Measurements from ENCODE around the gene DEFB124. TPM values are rescaled to one million over a fixed set of nuclear protein-coding genes. Genes with fewer than 3 reads are reported as not detected.

DEFB124 gene
- total and polyA plus RNA-seq, 7 experiments from 2014 or later: not detected

DNA sequence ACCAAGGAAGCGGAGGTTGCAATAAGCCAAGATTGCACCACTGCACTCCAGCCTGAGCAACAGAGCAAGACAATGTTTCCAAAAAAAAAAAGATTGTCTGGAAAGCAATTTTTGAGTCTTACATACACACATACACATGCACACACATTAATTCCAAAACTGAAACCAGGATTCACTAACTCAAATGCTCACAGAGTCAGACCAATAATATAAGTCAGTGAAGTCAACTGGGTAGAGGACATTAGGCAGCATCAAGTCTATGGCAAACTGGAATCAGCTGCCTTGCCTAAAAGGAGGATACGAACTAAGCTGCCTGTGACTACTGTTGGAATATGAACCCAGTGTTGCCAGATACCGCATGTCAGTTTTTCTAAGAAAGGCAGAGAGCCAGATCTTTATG, 15.8 kb upstream of the DEFB124 start:
- intact Hi-C loops (cut with micrococcal nuclease): no loop called here
- H3K9me3 ChIP-seq (ENCODE audit: control insufficient read depth in 2 of 3, low read length in 3 of 3): no peaks in the 10 kb centered on the region
- H3K4me3 Mint-ChIP-seq: no peak overlapping the region
- H3K27ac ChIP-seq (ENCODE audit: low read depth, low read length): no peak overlapping the region
- H3K4me1 Mint-ChIP-seq: peaks cover 0 to 4% (median 0%) of the 10 kb centered on the region in 7 donors
- no peaks in the 10 kb centered on the region for H3K9me3 Mint-ChIP-seq
- H3K4me3 ChIP-seq (ENCODE audit: low read length): no peak overlapping the region
- DNase-seq: no peak
- ChIA-PET CTCF (interaction anchor here (1.0 to 2.7 kb wide), 3 partner anchors 10 to 13 kb away, joined by 3 to 8 read pairs (median 5); no protein-coding TSS in a partner anchor), POLR2A (interaction anchor here (0.7 kb wide), 1 partner anchor 148 kb away, joined by 3 read pairs; no protein-coding TSS in a partner anchor)
- no peaks in the 10 kb centered on the region for H3K4me1 ChIP-seq (ENCODE audit: control insufficient read depth in 2 of 2, insufficient read depth in 2 of 2, low read length in 2 of 2)
- no peak for ATAC-seq
- peaks cover 9 to 30% (median 18%) of the 10 kb centered on the region in 5 donors for H3K27me3 Mint-ChIP-seq
- H3K36me3 ChIP-seq (ENCODE audit: control insufficient read depth in 2 of 3, insufficient read depth in 3 of 3, low read length in 3 of 3): no peaks in the 10 kb centered on the region
- no peak overlapping the region for H3K27ac Mint-ChIP-seq
- H3K36me3 Mint-ChIP-seq: no peaks in the 10 kb centered on the region
- peaks cover 0 to 3% of the 10 kb centered on the region in 2 donors for H3K27me3 ChIP-seq (ENCODE audit: control insufficient read depth in 2 of 2, insufficient read depth in 2 of 2, low read length in 2 of 2)

DNA sequence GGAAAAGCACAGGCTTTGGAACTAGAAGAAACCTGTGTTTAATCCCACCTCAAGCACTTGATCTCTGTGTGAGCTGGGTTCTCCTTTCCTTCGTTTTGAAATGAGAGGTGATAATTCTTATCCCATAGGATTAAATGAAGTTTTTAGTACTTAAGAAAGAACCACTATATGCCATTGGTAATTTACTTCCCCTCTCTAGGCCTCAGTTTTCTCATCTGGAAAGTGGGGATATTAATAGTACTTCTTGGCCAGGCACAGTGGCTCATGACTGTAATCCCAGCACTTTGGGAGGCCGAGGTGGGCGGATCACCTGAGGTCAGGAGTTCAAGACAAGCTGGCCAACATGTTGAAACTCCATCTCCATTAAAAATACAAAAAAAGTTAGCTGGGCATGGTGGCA, 14.2 kb upstream of the DEFB124 start:
- peaks cover 0 to 3% (median 0%) of the 10 kb centered on the region in 11 donors for H3K9me3 Mint-ChIP-seq
- no peak for ATAC-seq
- intact Hi-C loops (cut with micrococcal nuclease): no loop called here
- no peaks in the 10 kb centered on the region for H3K9me3 ChIP-seq (ENCODE audit: control insufficient read depth in 2 of 3, low read length in 3 of 3)
- no peaks in the 10 kb centered on the region for H3K36me3 ChIP-seq (ENCODE audit: control insufficient read depth in 2 of 3, insufficient read depth in 3 of 3, low read length in 3 of 3)
- no peak for DNase-seq
- H3K4me3 Mint-ChIP-seq: no peak overlapping the region
- H3K27ac ChIP-seq (ENCODE audit: low read depth, low read length): no peak overlapping the region
- H3K4me3 ChIP-seq (ENCODE audit: low read length): no peak overlapping the region
- peaks cover 0 to 6% (median 0%) of the 10 kb centered on the region in 5 donors for H3K36me3 Mint-ChIP-seq
- H3K4me1 Mint-ChIP-seq: peaks cover 0 to 10% (median 0%) of the 10 kb centered on the region in 7 donors
- ChIA-PET CTCF (interaction anchor here (2.7 kb wide), 1 partner anchor 14 kb away, joined by 8 read pairs; no protein-coding TSS in a partner anchor), POLR2A (no interaction called here)
- H3K27me3 Mint-ChIP-seq: peaks cover 14 to 34% (median 24%) of the 10 kb centered on the region in 5 donors
- no peaks in the 10 kb centered on the region for H3K4me1 ChIP-seq (ENCODE audit: control insufficient read depth in 2 of 2, insufficient read depth in 2 of 2, low read length in 2 of 2)
- no peak overlapping the region for H3K27ac Mint-ChIP-seq
- peaks cover 0 to 3% of the 10 kb centered on the region in 2 donors for H3K27me3 ChIP-seq (ENCODE audit: control insufficient read depth in 2 of 2, insufficient read depth in 2 of 2, low read length in 2 of 2)

DNA sequence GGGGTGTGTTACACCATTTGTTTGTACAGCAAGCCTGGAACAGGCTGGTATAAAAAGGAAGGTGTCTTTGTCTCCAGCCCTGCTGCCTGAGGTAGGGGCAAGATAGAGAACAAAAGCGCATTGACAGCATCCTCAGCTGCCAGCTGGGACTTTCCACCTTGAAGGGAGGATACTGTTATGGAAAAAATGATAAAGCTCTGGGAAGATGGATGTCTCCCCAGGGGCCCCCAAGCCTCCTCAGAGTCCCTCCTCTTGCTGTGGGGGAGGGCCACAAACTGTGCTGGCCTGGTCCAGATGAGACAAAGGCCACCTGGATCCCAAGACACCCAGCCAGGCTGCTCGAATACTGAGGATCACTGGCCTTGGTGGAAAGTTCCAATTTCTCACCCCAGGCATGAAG, 13.2 kb upstream of the DEFB124 start:
- ChIA-PET CTCF (interaction anchor here (2.7 kb wide), 1 partner anchor 15 kb away, joined by 8 read pairs; no protein-coding TSS in a partner anchor), POLR2A (no interaction called here)
- H3K9me3 ChIP-seq (ENCODE audit: control insufficient read depth in 2 of 3, low read length in 3 of 3): no peaks in the 10 kb centered on the region
- no peak overlapping the region for H3K4me3 ChIP-seq (ENCODE audit: low read length)
- DNase-seq (no peak), ATAC-seq (no peak)
- H3K4me1 ChIP-seq (ENCODE audit: control insufficient read depth in 2 of 2, insufficient read depth in 2 of 2, low read length in 2 of 2): no peaks in the 10 kb centered on the region
- H3K4me1 Mint-ChIP-seq: peaks cover 0 to 14% (median 0%) of the 10 kb centered on the region in 7 donors
- no peak overlapping the region for H3K27ac ChIP-seq (ENCODE audit: low read depth, low read length)
- H3K27me3 ChIP-seq (ENCODE audit: control insufficient read depth in 2 of 2, insufficient read depth in 2 of 2, low read length in 2 of 2): peaks cover 0 to 3% of the 10 kb centered on the region in 2 donors
- H3K27ac Mint-ChIP-seq: no peak overlapping the region
- peaks cover 0 to 3% (median 0%) of the 10 kb centered on the region in 11 donors for H3K9me3 Mint-ChIP-seq
- H3K36me3 Mint-ChIP-seq: peaks cover 0 to 6% (median 0%) of the 10 kb centered on the region in 5 donors
- H3K27me3 Mint-ChIP-seq: peaks cover 14 to 30% (median 21%) of the 10 kb centered on the region in 5 donors
- H3K36me3 ChIP-seq (ENCODE audit: control insufficient read depth in 2 of 3, insufficient read depth in 3 of 3, low read length in 3 of 3): no peaks in the 10 kb centered on the region
- intact Hi-C loops (cut with micrococcal nuclease): no loop called here
- H3K4me3 Mint-ChIP-seq: no peak overlapping the region

DNA sequence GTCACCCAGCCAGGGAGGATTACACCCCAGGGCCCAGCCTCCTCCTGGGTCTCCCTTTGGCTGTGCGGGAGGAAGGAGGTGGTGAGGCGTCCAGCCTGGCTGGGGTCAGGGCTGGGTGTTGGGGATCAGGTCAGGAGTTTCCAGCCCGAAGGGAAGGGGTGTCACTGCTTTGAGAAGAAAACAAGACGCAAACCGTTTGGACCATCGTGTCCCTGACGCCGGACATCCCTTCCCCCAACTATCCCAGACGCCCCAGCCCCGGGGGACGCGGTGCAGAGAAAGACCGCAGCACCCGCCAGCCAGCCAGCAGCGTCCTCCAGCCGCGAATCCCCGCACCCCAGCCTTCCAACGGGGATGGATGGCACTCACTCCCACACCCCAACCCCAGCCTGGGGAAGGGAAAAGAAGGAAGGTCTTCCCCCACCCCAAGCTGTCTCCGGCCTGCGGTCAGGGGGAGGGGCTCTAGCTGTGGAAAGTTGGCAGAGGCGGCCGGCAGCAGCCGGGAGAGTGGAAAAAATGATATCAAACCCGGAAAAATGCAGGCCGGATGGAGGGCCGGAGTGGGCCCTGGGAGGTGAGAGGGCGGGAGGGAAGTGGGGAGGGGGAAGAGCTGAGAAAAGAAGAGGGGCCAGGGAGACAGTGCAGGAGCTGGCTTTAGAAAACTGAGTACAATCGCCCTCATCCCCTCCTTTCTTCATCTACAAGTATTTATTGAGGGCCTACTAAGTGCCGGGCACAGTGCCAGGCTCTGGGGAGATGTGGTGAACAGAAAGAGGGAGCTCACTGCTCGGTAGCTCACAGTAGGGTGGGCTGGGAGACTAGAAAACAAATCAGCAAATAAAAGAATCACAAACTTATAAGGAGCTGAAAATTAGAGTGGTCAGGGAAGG, 10.8 kb upstream of the DEFB124 start:
- Histone ChIP-seq H3K4me3 (ENCODE audit: low read length) (no peak overlapping the region), H3K27me3 (ENCODE audit: control insufficient read depth in 2 of 2, insufficient read depth in 2 of 2, low read length in 2 of 2) (peaks cover 0 to 3% of the 10 kb centered on the region in 2 donors), H3K4me1 (ENCODE audit: control insufficient read depth in 2 of 2, insufficient read depth in 2 of 2, low read length in 2 of 2) (no peaks in the 10 kb centered on the region), H3K27ac (ENCODE audit: low read depth, low read length) (no peak overlapping the region), H3K9me3 (ENCODE audit: control insufficient read depth in 2 of 3, low read length in 3 of 3) (no peaks in the 10 kb centered on the region), H3K36me3 (ENCODE audit: control insufficient read depth in 2 of 3, insufficient read depth in 3 of 3, low read length in 3 of 3) (no peaks in the 10 kb centered on the region)
- Mint-ChIP-seq H3K9me3 (peaks cover 0 to 3% (median 0%) of the 10 kb centered on the region in 11 donors), H3K27me3 (peaks cover 23 to 39% (median 27%) of the 10 kb centered on the region in 5 donors), H3K4me1 (peaks cover 0 to 14% (median 0%) of the 10 kb centered on the region in 7 donors), H3K4me3 (no peak overlapping the region), H3K36me3 (peaks cover 0 to 6% (median 0%) of the 10 kb centered on the region in 5 donors), H3K27ac (no peak overlapping the region)
- DNase-seq: no peak
- POLR2A ChIA-PET: no interaction called here
- ATAC-seq: no peak
- intact Hi-C loops (cut with micrococcal nuclease): no loop called here
- CTCF ChIA-PET: no interaction called here

DNA sequence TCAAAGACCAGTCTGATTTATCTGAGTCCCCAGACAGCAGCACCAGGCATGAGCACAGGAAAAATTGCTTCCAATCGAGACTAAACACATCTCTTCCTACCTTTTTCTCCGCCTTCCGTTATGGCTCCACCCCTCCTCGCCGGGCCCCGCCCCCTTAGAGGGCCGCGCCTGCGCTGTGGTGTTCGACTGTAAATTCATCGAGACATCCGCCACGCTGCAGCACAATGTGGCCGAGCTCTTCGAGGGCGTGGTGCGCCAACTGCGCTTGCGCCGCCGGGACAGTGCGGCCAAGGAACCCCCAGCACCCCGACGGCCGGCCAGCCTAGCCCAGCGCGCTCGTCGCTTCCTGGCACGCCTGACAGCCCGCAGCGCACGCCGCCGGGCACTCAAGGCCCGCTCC, 9.1 kb upstream of the DEFB124 start:
- H3K4me3 ChIP-seq (ENCODE audit: low read length): no peak overlapping the region
- H3K27me3 ChIP-seq (ENCODE audit: control insufficient read depth in 2 of 2, insufficient read depth in 2 of 2, low read length in 2 of 2): peaks cover 0 to 3% of the 10 kb centered on the region in 2 donors
- CTCF ChIA-PET: no interaction called here
- H3K27ac ChIP-seq (ENCODE audit: low read depth, low read length): no peak overlapping the region
- no peaks in the 10 kb centered on the region for H3K4me1 ChIP-seq (ENCODE audit: control insufficient read depth in 2 of 2, insufficient read depth in 2 of 2, low read length in 2 of 2)
- H3K4me3 Mint-ChIP-seq: no peak overlapping the region
- H3K36me3 Mint-ChIP-seq: peaks cover 0 to 6% (median 0%) of the 10 kb centered on the region in 5 donors
- peaks cover 0 to 14% (median 0%) of the 10 kb centered on the region in 7 donors for H3K4me1 Mint-ChIP-seq
- no peaks in the 10 kb centered on the region for H3K36me3 ChIP-seq (ENCODE audit: control insufficient read depth in 2 of 3, insufficient read depth in 3 of 3, low read length in 3 of 3)
- DNase-seq (peak in 2 of 9 donors; percentile 9 to 10), ATAC-seq (no peak)
- no peaks in the 10 kb centered on the region for H3K9me3 ChIP-seq (ENCODE audit: control insufficient read depth in 2 of 3, low read length in 3 of 3)
- POLR2A ChIA-PET: no interaction called here
- H3K9me3 Mint-ChIP-seq: peaks cover 0 to 3% (median 0%) of the 10 kb centered on the region in 11 donors
- intact Hi-C loops (cut with micrococcal nuclease): no loop called here
- H3K27ac Mint-ChIP-seq: no peak overlapping the region
- H3K27me3 Mint-ChIP-seq: peaks cover 23 to 39% (median 31%) of the 10 kb centered on the region in 5 donors

DNA sequence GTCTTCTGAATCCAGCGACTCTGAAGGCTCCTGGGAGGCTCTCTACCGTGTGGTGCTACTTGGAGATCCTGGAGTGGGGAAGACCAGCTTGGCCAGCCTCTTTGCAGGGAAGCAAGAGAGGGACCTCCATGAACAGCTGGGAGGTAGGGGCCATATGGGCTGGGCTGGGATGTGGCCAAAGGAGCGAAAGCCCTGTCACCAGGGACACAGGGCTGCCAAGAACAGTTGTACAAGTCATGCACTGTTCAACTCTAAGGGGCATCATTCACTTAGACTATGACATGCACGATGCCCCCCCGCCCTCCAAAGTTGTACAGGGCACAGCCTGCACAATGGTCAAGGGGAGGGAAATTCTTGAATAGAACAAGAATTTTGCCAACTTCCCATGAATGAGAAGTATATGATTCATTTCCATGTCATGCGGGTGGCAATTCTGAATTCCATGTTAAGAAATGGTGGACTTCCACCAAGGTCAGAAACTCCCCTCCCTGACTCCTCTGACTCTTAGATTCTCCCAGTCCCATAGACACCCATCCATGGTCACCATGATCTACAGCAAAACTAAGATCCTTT, 1.8 kb upstream of the DEFB124 start:
- CTCF ChIA-PET: interaction anchor here (0.7 kb wide), 1 partner anchor 10 kb away, joined by 3 read pairs; no protein-coding TSS in a partner anchor

More for the DNA sequence above, 1.8 kb upstream of the DEFB124 start:
- Histone ChIP-seq H3K4me3 (ENCODE audit: low read length) (no peak overlapping the region), H3K4me1 (ENCODE audit: control insufficient read depth in 2 of 2, insufficient read depth in 2 of 2, low read length in 2 of 2) (no peaks in the 10 kb centered on the region), H3K9me3 (ENCODE audit: control insufficient read depth in 2 of 3, low read length in 3 of 3) (no peaks in the 10 kb centered on the region), H3K27ac (ENCODE audit: low read depth, low read length) (no peak overlapping the region), H3K27me3 (ENCODE audit: control insufficient read depth in 2 of 2, insufficient read depth in 2 of 2, low read length in 2 of 2) (peaks cover 0 to 5% of the 10 kb centered on the region in 2 donors), H3K36me3 (ENCODE audit: control insufficient read depth in 2 of 3, insufficient read depth in 3 of 3, low read length in 3 of 3) (no peaks in the 10 kb centered on the region)
- intact Hi-C loops (cut with micrococcal nuclease): no loop called here
- peaks cover 0 to 6% (median 4%) of the 10 kb centered on the region in 5 donors for H3K36me3 Mint-ChIP-seq
- no peak for DNase-seq
- H3K9me3 Mint-ChIP-seq: peaks cover 0 to 11% (median 4%) of the 10 kb centered on the region in 11 donors
- H3K27ac Mint-ChIP-seq: no peak overlapping the region
- POLR2A ChIA-PET: no interaction called here
- ATAC-seq: no peak
- no peak overlapping the region for H3K4me3 Mint-ChIP-seq
- peaks cover 0 to 13% (median 3%) of the 10 kb centered on the region in 7 donors for H3K4me1 Mint-ChIP-seq
- peaks cover 39 to 61% (median 55%) of the 10 kb centered on the region in 5 donors for H3K27me3 Mint-ChIP-seq

Measured in naive thymus-derived CD4-positive, alpha-beta T cell (primary cell).